Thoracic aorta (tissue), 2 donors: ENCODE data around the gene TSHZ2. TPM values are rescaled to one million over a fixed set of nuclear protein-coding genes. Genes with fewer than 3 reads are reported as not detected.
"Not testable (repeated sequence)": the region's sequence is repeated elsewhere in the genome, so short reads cannot be mapped to it uniquely, and the experiment has no call there.

ENCODE experiments used
- ATAC-seq: fragments of 150-250 bp; one replicate; pipeline ENCODE4 v1.8.0; 2017; ENCODE audit warnings: low read depth; ENCODE audit not compliant: insufficient number of reproducible peaks, low FRiP score
- DNase-seq: peaks from one replicate; pipeline ENCODE4 v3.0.0-alpha.2; 2020; ENCODE audit warnings: low spot score
- H3K27ac ChIP-seq, 2 donors: fragments of 200-600 bp; sonication (generic); 1 replicate in 1 of 2; 2 replicates in 1 of 2; pipeline ENCODE4 v1.5.1; 2016; ENCODE audit warnings: mild to moderate bottlenecking in 2 of 2, moderate library complexity in 2 of 2
- H3K27me3 ChIP-seq: fragments of 200-600 bp; sonication (generic); replicated peaks from 2 replicates; pipeline ENCODE4 v1.6.0; 2016; ENCODE audit warnings: mild to moderate bottlenecking; ENCODE audit not compliant: insufficient read depth
- H3K36me3 ChIP-seq: fragments of 200-600 bp; sonication (generic); one replicate; pipeline ENCODE4 v1.5.1; 2016
- H3K4me1 ChIP-seq, 2 donors: fragments of 200-600 bp; sonication (generic); 1 replicate in 1 of 2; 2 replicates in 1 of 2; pipeline versions ENCODE4 v1.5.1 to v1.6.0; 2016; ENCODE audit warnings: low read depth in 2 of 2, mild to moderate bottlenecking in 1 of 2; ENCODE audit not compliant: control insufficient read depth in 1 of 2
- H3K4me3 ChIP-seq: fragments of 200-600 bp; sonication (generic); 2 replicates; pipeline ENCODE4 v1.5.1; 2016; ENCODE audit warnings: mild to moderate bottlenecking
- H3K9me3 ChIP-seq: fragments of 200-600 bp; sonication (generic); 2 replicates; pipeline ENCODE4 v1.5.1; 2016
- CTCF ChIP-seq: fragments of 200-600 bp; sonication (generic); IDR thresholded peaks from one replicate; pipeline ENCODE4 v1.5.1; 2019; ENCODE audit warnings: antibody characterized with exemption
- total RNA-seq, 2 donors: library from RNA; depleted of rRNA; stranded (reverse); fragments of >200 nt; gene quantifications; one replicate each; pipeline versions ENCODE4 v1.1.0 to v1.2.3, GENCODE V29; 2016

TSHZ2 gene
- total RNA-seq, 2 donors from 2014 or later = 8.4 to 32.6 TPM

GRCh38 chr20:53466279-53466678, 494.1 kb downstream of the TSHZ2 start:
- DNase-seq = no peak
- Histone ChIP-seq H3K27me3 (no peaks in the 10 kb centered on the region), H3K27ac (no peak overlapping the region), H3K4me3 (no peak overlapping the region), H3K9me3 (no peaks in the 10 kb centered on the region), H3K36me3 (no peaks in the 10 kb centered on the region), H3K4me1 (no peaks in the 10 kb centered on the region)
- no peak for TF ChIP-seq CTCF
- no peak for ATAC-seq

- no peaks in the 10 kb centered on the region for H3K9me3 ChIP-seq
- ATAC-seq (no peak), DNase-seq (no peak)
- no peak overlapping the region for H3K27ac ChIP-seq
- H3K4me3 ChIP-seq = no peak overlapping the region
- H3K36me3 ChIP-seq = no peaks in the 10 kb centered on the region
- no peaks in the 10 kb centered on the region for H3K27me3 ChIP-seq
- no peak for TF ChIP-seq CTCF
- H3K4me1 ChIP-seq = no peaks in the 10 kb centered on the region
These were observed 496.4 kb downstream of the TSHZ2 start for GRCh38 chr20:53468587-53468986.

- not testable (repeated sequence) for H3K9me3 ChIP-seq, H3K36me3 ChIP-seq, H3K27ac ChIP-seq, H3K27me3 ChIP-seq, DNase-seq, H3K4me1 ChIP-seq, ATAC-seq, H3K4me3 ChIP-seq
These were observed 500.7 kb downstream of the TSHZ2 start for GRCh38 chr20:53472859-53473258.

- no peaks in the 10 kb centered on the region for H3K4me1 ChIP-seq
- DNase-seq = no peak
- TF ChIP-seq CTCF = no peak
These were observed 508.8 kb downstream of the TSHZ2 start for GRCh38 chr20:53480913-53481312.

GRCh38 chr20:53487461-53488200, 515.5 kb downstream of the TSHZ2 start:
- Histone ChIP-seq H3K4me1 (no peaks in the 10 kb centered on the region), H3K9me3 (no peaks in the 10 kb centered on the region), H3K4me3 (no peak overlapping the region), H3K27ac (no peak overlapping the region), H3K27me3 (no peaks in the 10 kb centered on the region), H3K36me3 (no peaks in the 10 kb centered on the region)
- DNase-seq (no peak), ATAC-seq (no peak)
- TF ChIP-seq CTCF = no peak

More at GRCh38 chr20:53480913-53481312, 508.8 kb downstream of the TSHZ2 start:
- Histone ChIP-seq H3K9me3 (no peaks in the 10 kb centered on the region), H3K36me3 (no peaks in the 10 kb centered on the region), H3K4me3 (no peak overlapping the region), H3K27ac (no peak overlapping the region), H3K27me3 (no peaks in the 10 kb centered on the region)
- ATAC-seq = no peak
